Activated naive CD4-positive, alpha-beta T cell treated with anti-CD3 and anti-CD28 coated beads, Interleukin-2, amount 50 U/mL, for 16 hours (primary cell): ENCODE data around the gene FCGR1A.
"Not testable (repeated sequence)": the region's sequence is repeated elsewhere in the genome, so short reads cannot be mapped to it uniquely, and the experiment has no call there.

Source experiments
- DNase-seq: peaks from one replicate; pipeline ENCODE4 v3.0.0-alpha.2; 2020

The FCGR1A gene

DNA sequence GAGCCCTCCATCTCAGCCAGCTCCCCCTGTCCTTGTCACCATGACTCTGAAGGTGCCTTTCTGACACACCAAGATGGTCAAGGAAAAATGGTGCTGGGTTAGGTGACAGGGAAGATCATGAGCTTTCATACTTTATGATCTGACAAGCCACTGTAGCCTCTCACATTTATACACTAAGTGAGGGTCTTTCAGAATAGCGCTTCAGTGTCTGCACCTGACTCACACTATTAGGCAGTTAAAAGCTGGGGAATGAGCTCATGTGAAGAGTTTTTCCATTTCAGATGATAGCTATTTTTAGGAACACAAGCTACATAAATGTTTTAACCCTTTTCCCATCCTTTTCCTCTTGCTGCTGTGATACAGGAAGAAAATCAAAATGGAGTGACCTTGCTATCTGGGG lies 4.2 kb upstream of the FCGR1A start:
- DNase-seq: not testable (repeated sequence)

DNA sequence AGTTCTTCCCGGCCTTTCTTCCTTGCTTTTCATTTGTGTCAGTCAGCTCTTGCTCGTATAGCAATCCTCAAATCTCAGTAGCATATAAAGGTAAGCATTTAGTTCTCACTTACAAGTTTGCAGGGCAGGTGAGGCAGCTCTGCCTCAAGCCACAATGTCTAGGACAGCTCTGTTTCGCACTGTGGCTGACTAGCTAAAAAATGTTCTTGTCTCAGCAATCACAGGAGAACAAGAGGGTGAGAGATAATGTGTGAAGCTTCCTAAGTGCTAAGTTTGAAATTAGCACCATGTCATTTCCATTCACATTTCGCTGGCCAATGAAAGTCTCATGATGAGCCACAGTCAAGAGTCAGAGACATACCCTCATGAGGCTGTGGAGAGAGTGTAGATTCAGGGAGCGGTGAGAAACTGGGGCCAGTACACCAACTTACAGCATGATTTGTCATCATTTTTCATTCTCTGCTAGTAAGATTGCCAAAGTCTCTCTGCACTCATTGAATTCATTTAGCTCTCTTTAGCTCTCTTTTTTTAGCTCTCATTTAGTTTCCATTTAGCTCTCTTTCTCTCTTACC lies 995 bp upstream of the FCGR1A start:
- DNase-seq: not testable (repeated sequence)

DNA sequence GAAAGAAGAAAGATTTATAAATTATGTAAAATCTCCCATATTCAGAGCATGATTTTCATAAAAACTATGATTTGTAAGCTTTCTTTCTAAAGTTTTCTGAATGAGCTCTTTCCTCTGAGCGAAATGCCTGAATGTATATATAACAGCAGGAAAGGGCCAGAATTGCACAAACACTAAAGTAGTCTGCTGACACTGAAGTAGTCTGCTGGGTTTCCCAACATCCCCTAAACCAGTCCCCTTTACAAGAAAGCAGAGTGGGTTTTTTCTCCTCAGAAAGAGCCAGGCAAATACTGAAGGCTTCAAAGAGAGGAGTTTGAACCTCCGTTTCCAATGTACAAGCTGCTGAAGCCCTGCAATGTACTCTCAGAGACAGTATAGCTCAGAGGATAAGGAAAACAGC lies 795 bp downstream of the FCGR1A start:
- DNase-seq: not testable (repeated sequence)

DNA sequence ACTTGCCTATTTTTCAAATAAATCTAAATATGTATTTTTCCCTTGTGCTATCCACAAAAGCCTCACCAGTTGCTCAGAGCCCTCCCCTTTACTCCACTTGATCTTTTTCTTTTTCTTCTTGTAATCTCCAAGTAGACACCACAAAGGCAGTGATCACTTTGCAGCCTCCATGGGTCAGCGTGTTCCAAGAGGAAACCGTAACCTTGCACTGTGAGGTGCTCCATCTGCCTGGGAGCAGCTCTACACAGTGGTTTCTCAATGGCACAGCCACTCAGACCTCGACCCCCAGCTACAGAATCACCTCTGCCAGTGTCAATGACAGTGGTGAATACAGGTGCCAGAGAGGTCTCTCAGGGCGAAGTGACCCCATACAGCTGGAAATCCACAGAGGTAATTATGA lies 1.4 kb downstream of the FCGR1A start:
- not testable (repeated sequence) for DNase-seq

DNA sequence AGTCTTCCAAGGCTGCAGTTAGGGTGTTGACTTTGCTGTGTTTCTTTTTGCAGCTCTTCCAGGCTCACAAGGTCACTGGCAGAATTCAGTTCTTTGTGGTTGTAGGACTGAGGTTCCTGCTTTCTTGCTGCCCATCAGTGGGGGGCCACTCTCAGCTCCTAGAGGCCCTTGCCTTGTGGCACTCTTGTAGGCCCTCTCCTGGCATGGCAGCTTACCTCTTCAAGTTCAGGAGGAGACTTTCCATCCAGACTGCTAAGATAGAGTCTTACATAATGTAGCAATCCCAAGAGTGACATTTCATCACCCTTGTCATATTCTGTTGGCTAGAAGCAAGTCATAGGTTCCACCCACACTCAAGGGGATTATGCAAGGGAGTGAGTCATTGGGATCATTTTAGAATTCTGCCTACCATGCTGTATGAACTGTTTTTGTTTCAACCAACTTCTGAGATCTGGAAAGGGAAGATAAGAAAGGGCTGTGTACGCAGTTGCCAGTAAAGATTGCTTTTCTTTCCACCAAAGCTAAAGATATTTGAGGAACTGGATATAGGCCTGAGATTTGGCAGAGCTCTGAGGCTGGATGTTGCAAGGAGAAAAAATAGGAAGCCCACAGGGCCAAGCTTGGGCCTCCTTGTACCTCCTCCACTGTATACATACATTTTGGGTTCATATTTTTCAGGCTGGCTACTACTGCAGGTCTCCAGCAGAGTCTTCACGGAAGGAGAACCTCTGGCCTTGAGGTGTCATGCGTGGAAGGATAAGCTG lies 5.4 kb downstream of the FCGR1A start:
- DNase-seq: not testable (repeated sequence)

DNA sequence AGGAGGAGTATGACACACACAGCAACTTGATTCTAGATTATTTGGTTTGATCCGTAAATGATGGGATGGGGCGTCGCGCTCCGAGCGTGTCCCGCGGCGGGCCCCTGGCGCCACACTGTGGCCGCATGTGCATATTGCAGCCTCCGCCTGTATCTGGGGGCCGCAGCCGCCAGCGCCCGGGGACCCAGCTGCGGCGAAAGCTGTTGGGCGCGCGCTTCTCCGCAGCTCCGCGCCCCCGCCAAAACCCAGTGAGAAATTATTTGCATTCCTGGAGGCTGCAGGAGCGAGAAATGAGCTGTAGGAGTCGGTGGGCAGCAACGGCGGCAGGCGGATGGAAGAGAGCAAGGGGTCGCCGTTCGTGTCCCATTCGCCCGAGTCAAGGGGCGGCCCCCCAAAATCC lies 10.0 kb downstream of the FCGR1A start:
- peak; percentile 65 for DNase-seq

DNA sequence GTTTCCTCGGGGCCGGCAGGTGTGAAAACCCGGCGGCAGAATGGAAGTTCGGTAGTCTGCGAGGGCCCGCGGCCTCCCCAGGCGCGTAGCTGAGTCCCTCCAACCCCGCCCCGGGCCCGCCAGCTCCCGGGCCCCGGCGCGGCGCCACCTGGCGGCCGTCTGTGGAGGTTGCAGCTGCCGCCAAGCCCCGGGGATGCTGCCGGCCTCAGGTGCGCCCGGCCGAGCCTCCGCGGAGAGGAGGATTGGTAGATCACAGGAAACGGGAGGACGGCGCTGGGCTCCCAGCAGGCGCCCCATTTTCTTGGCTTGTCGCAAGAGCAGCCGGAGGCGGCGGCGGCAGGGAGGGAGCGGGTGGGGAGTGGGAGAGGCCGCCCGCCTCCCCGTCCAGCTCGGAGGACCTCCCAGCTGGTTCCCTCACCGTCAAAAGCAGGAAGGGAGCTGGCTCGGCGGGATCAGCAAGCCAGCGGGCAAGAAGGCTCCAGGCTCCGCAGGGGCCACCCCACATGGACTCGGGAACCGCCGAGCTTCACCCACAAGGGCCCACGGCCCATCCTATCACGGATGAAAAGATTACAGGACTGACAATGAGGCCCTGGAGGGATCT lies 10.5 kb downstream of the FCGR1A start:
- peak; percentile 81 for DNase-seq

DNA sequence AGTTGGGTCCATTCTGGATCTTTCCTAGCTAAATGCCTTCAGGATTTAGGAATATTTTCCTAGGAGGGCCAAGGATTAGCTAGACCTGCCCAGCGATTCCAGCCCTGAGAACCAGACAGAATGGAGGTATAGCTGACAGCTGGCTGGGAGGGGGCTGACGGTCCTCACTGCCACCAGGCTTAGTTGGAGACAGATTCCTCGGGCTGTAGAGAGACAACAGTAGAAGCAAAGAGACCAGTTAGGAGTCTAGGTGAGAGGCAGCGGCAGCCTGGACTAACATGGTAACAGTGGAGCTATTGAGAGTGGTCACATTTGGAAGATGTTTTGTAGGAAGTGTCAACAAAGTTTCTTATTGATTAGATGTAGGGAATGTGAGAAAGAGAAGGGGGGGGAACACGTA lies 11.4 kb downstream of the FCGR1A start:
- DNase-seq: not testable (repeated sequence)

DNA sequence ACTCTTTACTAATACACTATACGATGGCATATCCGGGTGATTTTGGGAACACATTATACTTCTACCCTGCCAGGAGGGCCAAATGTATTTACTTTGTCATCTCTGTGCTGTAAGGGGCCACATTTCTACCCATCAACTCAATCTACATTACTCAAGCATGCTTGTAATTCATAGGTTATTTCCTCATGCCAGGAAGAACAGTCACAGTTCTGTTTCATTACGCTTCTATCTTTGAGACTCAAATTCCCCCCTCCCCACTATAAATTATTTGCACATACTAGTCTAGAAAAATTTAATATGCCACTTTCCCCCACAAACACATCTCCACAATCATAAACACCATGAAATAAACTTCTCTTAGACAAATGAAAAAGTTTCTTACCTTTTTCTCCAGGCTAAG lies 19.1 kb downstream of the FCGR1A start:
- DNase-seq: not testable (repeated sequence)

DNA sequence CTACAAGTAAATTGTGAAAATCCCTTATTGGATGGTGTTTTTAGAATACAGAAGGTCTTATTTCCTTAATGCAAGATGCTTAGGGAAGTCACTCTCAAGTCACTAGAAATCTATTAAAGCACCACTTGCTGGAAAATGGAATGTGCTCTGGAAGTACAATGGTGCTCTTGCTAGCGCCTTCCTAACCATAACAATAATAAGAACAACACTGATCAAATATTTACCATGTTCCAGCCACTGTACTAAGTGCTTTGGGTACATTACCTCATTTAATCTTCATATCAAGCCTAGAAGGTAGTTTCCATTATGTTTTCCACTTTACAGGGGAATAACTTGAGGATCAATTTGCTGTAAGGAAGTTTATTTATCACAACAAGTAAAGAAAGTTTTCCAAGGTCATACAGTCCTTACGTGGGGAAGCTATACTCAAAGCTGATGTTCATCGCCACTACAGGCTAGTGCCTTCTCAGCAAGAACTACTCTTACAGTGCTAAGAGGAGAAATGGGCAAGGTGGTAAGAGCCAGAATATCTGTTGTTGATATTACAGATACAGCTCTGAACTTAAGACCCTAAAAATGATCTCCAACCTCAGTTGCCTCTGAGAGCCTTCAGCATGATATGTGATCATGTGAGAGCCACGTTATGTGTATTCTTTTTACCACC lies 22.1 kb downstream of the FCGR1A start:
- not testable (repeated sequence) for DNase-seq

DNA sequence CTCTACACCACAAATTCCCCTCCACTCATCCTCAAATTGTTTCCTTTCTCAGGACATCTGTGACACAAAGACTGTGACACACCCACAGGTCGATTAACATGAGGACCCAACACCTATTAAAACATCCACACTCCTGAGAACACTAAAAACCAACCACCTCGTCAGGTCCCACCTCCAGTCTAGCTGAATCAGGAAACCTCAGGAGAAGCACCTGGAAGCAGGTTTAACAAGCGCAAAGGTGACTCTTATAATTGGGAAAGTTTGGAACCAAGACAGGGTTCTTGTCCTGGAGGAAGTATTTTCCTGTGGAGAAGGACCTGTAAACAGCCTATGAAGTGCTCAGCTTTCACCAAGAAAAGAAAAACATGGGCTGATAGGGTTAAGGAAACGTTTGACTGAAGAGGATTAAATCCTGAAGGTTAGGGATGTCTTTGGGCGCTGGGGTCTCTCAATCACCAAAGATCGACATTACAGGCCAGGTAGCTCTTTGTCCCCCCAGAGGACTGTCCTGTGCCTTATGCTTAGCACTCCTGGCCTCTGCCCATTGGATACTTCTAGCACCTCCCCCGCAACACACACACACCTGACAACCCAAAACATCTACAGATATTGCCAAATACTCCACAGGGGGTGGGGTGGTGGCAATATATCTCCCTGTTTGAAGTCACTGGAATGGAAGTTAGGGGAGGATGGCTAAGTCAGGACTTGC lies 28.4 kb downstream of the FCGR1A start:
- DNase-seq: not testable (repeated sequence)

DNA sequence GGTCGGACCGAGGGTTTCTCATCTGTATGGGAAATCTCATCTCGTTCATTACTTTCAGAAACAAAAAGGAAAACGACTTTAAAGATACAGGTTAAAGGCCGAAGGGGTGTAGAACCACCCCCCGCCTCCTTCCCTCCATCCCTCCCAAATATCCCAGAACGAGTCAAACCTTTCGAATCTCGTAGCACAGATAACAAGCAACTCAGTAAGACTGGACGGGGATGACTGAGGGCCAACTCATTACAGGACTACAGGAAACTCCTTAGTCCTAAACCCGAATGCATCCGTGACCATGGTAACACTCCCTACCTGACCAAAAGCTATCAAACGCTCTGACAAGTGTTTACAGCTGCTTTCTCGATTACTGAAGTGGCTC lies 29.0 kb downstream of the FCGR1A start:
- not testable (repeated sequence) for DNase-seq

DNA sequence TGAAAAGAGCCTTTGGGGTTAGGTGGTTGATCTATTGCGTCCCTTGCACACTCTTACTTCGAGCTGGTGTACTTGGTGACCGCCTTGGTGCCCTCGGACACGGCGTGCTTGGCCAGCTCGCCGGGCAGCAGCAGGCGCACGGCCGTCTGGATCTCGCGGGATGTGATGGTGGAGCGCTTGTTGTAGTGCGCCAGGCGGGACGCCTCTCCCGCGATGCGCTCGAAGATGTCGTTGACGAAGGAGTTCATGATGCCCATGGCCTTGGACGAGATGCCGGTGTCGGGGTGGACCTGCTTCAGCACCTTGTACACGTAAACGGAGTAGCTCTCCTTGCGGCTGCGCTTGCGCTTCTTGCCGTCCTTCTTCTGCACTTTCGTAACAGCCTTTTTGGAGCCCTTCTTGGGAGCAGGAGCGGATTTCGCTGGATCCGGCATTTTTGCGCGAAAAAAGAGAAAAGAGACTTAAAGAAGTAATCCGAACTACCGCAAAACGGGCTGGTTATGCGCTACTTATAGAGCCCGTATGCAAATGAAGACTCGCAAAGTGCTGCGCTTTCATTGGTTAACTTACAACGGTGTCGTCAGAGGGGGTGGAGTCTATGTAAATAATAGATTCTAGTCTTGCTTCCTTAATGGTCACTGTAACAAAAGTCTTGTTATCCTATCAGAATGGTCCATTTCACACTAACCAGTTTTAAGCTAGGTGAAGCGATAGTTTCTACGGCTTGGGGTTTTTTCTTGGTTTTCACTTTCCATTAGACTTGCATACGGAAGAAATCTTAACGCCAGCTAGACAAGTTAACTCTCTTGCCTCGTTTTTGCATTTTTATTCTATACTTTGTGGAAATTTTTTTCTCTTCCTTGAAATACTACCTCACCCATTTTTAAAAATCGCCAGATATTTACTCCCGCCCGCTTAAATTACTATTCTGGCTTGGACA lies 29.7 kb downstream of the FCGR1A start:
- DNase-seq: peak; percentile 71

DNA sequence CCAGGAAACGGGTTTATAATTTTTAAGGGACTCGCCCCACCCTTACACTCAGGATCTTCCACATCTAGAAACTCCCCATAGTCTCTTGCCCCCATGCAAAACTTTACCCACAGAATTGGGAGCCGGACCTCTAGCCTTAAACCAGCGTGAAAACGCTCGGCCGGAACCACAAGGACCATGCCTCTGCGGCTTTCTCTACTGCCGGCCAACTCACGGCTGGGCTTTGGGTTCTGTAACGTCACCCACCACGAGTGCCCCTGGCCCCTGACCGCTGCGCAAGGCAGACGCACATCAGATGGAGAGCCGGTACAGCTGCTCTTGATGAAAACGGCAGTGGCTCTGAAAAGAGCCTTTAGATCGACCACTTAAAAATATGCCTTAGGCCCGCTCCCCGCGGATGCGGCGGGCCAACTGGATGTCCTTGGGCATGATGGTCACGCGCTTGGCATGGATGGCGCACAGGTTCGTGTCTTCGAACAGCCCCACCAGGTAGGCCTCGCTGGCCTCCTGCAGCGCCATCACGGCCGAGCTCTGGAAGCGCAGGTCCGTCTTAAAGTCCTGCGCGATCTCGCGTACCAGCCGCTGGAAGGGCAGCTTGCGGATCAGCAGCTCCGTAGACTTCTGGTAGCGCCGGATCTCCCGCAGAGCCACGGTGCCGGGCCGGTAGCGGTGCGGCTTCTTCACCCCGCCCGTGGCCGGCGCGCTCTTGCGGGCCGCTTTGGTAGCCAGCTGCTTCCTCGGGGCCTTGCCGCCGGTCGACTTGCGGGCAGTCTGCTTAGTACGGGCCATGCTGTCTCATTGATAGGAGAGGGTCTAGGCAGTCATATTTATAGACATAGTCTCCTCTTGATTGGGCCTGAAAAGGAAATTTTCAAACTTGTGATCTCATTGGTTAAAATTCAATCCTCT lies 30.7 kb downstream of the FCGR1A start:
- DNase-seq: peak; percentile 40

DNA sequence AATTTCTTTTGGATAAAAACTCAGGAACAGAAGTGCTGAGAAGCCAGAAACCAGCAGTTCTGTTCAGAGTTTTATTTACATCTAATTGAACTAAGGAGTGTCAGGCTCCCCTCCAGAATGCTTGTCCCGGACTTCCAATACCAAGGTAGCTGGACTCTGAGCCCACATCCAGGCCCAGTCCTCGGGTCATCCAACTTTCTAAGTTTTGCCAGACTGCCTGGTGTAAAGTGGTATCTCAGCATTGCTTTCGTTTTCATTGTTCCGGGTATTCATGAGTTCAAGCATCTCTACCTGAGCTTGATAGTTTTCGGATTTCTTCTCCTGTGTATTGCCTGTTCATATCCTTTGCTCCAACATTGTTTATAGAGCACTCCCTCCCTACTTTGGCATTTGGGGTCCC lies 37.9 kb downstream of the FCGR1A start:
- DNase-seq: not testable (repeated sequence)

DNA sequence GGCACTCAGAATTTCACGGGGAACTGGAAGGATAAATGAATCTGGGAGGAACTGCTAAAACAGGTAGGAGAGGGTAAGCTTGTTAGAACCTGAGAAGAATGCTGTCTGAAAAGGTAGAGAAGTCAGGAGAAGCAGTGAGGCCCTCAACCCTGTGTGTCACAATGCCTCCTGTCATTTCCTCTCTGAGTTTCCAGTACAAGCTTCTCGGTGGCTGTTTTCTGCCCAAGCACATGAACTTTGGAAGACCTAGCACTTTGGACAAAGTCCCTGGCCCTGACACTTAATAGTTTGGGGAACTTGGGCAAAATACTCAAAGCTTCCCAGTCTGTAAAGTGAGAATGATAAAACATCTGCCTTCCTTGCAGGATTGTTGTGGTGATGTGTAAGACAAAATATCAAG lies 44.1 kb downstream of the FCGR1A start:
- DNase-seq: not testable (repeated sequence)

DNA sequence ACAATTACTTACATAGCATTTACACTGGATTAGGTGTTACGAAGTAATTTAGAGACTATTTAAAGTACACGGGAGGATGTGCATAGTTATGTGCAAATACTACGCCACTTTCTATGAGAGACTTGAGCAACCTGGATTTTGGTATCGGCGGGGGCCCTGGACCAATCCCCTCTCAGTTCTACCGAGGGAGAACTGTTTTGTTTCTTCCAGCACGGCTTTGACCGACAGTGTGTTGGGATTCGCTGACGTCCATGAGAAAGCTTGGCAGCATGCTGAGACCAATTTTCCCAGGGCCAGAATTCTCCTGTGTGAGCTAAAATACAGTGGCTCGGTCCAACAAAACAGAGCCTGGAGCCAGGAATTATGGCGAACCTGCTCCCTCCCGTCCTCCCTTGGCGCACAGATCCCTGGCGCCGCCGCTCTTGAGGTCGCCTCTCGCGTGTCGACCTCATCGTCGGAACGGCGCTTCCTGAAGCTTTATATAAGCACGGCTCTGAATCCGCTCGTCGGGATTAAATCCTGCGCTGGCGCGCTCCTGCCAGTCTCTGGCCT lies 49.3 kb downstream of the FCGR1A start:
- DNase-seq: not testable (repeated sequence)

DNA sequence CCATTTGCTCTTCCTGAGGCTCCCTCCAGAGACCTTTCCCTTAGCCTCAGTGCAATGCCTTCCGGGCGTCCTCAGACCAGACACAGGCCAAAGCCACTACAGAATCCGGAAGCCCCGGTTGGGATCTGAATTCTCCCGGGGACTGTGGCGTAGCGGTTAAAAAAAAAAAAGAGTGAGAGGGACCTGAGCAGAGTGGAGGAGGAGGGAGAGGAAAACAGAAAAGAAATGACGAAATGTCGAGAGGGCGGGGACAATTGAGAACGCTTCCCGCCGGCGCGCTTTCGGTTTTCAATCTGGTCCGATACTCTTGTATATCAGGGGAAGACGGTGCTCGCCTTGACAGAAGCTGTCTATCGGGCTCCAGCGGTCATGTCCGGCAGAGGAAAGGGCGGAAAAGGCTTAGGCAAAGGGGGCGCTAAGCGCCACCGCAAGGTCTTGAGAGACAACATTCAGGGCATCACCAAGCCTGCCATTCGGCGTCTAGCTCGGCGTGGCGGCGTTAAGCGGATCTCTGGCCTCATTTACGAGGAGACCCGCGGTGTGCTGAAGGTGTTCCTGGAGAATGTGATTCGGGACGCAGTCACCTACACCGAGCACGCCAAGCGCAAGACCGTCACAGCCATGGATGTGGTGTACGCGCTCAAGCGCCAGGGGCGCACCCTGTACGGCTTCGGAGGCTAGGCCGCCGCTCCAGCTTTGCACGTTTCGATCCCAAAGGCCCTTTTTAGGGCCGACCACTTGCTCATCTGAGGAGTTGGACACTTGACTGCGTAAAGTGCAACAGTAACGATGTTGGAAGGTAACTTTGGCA lies 50.0 kb downstream of the FCGR1A start:
- DNase-seq: not testable (repeated sequence)

DNA sequence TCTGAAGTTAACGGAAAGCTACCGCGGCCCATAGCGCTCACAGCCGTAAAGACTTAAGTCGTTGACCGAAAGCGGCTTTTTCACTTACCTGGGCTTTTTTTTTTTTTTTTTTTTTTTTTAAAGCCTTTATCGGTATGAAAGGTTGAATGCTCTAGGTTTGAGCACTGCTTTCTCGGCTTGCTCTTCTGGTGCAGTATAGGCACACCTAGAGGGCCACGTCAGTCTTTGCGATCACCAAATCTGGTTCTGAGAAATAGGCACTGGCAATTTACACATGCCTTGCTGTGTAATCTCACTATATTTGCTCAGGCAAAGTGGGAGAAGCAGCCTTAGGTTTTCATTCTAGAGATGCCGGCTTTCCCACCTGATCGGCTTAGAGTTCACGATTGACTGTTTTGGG lies 50.6 kb downstream of the FCGR1A start:
- not testable (repeated sequence) for DNase-seq
